GM18868 (cell line): ENCODE results near the gene SLC27A5.
"Not testable (repeated sequence)": the region's sequence is repeated elsewhere in the genome, so short reads cannot be mapped to it uniquely, and the experiment has no call there.

Experiments
- ATAC-seq: cut with Tn5 transposase; IDR thresholded peaks from one replicate; pipeline ENCODE4 v1.9.1; 2021; ENCODE audit warnings: mild to moderate bottlenecking, moderate library complexity; ENCODE audit not compliant: unreplicated experiment

Gene SLC27A5

DNA sequence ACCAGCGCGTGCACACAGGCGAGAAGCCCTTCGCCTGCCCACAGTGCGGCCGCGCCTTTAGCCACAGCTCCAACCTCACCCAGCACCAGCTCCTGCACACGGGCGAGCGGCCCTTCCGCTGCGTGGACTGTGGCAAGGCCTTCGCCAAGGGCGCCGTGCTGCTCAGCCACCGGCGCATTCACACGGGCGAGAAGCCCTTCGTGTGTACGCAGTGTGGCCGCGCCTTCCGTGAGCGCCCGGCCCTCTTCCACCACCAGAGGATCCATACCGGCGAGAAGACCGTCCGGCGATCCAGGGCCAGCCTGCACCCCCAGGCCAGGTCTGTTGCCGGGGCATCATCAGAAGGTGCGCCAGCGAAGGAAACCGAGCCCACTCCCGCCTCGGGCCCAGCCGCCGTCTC lies 40.1 kb downstream of the SLC27A5 start:
- no peak for ATAC-seq

DNA sequence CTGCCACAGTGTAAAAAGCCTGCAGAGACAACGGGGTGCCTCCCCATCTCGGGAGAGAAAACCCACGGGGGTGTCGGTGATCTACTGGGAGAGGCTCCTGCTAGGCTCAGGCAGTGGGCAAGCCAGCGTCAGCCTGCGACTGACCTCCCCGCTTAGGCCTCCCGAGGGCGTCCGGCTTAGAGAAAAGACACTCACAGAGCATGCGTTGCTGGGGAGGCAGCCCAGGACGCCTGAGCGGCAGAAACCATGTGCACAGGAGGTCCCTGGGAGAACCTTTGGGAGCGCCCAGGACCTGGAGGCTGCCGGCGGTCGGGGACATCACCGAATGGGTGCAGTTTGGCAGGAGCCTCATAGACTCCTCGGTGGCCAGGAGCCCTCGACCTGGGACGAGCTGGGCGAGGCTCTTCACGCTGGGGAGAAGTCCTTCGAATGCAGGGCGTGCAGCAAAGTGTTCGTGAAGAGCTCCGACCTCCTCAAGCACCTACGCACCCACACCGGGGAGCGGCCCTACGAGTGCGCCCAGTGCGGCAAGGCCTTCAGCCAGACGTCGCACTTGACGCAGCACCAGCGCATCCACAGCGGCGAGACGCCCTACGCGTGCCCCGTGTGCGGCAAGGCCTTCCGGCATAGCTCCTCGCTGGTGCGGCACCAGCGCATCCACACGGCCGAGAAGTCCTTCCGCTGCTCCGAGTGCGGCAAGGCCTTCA lies 40.8 kb downstream of the SLC27A5 start:
- ATAC-seq: not testable (repeated sequence)

GRCh38 chr19:58469241-58470013 lies 42.4 kb downstream of the SLC27A5 start:
- no peak for ATAC-seq

GRCh38 chr19:58468216-58468839 lies 43.5 kb downstream of the SLC27A5 start:
- no peak for ATAC-seq

GRCh38 chr19:58466760-58467589 lies 44.8 kb downstream of the SLC27A5 start, which contains the start of gene ZNF324:
Gene ZNF324 (plus strand): TSS chr19:58467080. CDS start chr19:58469186, 2,106 bp downstream.
- ATAC-seq: peak; percentile 91

DNA sequence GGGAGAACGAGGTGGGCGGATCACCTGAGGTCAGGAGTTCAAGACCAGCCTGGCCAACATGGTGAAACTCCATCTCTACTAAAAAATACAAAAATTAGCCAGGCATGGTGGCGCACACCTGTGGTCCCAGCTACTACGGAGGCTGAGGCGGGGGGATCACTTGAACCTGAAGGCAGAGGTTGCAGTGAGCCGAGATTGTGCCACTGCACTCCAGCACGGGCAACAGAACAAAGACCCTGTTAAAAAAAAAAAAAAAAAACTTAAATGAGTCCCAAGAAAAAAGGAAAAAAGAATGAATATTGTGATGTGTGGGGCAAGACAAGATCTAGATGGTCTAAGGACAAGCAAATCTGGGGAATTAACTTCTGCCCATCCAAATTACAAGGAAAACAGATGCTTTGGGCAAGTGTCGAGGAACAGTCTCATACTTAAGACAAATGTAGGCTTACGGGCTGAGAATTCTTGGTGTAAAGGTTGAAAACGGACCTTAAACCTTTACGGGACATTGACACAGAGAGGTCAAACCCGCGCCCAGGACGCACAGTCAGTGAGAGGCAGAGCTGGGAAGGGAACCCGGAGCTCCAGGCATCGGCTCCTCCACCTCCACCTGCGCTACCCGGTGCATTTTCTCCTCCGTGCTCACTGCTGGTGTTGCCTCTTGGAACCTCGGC lies 45.6 kb downstream of the SLC27A5 start:
- ATAC-seq: peak; percentile 24

DNA sequence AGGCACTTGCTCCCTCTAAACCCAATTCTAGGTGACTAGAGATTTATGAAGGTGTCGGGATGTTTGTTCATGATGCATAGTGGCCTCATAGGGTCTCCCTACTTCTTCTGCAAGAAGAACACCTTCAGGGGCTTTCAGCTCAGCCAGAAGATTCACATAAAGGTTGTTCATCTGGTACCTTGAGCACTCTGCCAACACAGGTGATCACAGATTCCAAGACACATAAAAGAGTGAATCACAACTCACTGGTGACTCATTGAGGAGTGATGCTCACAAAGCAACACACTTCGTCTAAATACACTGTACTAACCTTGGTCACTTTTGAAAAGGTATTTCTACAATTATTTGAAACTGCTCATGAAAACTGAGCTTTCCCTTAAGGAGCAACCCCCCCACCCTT lies 51.8 kb downstream of the SLC27A5 start:
- no peak for ATAC-seq

DNA sequence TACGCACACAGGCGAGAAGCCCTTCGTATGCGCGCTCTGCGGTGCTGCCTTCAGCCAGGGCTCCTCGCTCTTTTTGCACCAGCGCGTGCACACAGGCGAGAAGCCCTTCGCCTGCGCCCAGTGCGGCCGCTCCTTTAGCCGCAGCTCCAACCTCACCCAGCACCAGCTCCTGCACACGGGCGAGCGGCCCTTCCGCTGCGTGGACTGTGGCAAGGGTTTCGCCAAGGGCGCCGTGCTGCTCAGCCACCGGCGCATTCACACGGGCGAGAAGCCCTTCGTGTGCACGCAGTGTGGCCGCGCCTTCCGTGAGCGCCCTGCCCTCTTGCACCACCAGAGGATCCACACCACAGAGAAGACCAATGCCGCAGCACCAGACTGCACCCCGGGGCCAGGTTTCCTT lies 55.7 kb downstream of the SLC27A5 start:
- no peak for ATAC-seq

- no peak for ATAC-seq
Measured at GRCh38 chr19:58455306-58455705, 56.5 kb downstream of the SLC27A5 start.

- no peak for ATAC-seq
Measured at GRCh38 chr19:58453743-58454142, 58.0 kb downstream of the SLC27A5 start.

- peak; percentile 94 for ATAC-seq
Measured at GRCh38 chr19:58451358-58452101, 60.3 kb downstream of the SLC27A5 start, which contains the start of gene ZNF324B. Gene ZNF324B (plus strand): TSS chr19:58451622. CDS start chr19:58453702, 2,080 bp downstream.

DNA sequence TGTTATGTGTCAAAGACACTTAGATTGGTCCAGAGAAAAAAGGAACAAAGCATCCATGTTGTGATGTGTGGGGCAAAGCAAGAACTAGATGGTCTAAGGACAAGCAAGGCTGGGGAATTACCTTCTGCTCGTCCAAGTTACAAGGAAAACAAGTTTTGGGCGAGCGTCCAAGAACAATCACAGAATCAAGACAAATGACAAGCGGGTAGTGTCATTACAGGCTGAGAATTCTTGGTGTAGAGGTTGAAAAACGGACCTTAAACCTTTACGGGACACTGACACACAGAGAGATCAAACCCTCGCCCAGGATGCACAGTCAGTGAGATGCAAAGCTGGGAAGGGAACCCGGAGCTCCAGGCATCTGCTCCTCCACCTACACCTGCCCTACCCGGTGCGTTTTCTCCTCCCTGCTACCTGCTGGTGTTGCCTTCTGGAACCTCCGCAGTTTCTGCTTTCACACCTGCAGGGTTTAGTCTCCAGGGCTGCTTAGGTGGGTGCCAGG lies 60.9 kb downstream of the SLC27A5 start:
- ATAC-seq: peak; percentile 11

DNA sequence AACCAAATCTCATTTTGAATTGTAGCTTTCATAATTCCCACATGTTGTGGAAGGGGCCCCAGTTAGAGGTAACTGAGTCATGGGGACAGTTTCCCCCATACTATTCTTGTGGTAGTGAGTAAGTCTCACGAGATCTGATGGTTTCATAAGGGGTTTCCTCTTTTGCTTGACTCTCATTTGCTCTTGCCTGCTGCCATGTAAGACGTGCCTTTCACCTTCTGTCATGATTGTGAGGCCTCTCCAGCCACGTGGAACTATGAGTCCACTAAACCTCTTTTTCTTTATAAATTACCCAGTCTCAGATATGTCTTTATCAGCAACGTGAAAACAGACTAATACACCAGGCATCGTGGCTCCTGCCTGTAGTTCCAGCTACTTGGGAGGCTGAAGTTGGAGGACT lies 61.8 kb downstream of the SLC27A5 start:
- ATAC-seq: not testable (repeated sequence)

- not testable (repeated sequence) for ATAC-seq
Measured at GRCh38 chr19:58448860-58449259, 62.9 kb downstream of the SLC27A5 start.
